ENCODE results near the gene TAGLN2. TPM values are rescaled to one million over a fixed set of nuclear protein-coding genes. Genes with fewer than 3 reads are reported as not detected.

Gene TAGLN2
- polyA plus RNA-seq, 3 donors: 658 to 1,259 (median 918) TPM

DNA sequence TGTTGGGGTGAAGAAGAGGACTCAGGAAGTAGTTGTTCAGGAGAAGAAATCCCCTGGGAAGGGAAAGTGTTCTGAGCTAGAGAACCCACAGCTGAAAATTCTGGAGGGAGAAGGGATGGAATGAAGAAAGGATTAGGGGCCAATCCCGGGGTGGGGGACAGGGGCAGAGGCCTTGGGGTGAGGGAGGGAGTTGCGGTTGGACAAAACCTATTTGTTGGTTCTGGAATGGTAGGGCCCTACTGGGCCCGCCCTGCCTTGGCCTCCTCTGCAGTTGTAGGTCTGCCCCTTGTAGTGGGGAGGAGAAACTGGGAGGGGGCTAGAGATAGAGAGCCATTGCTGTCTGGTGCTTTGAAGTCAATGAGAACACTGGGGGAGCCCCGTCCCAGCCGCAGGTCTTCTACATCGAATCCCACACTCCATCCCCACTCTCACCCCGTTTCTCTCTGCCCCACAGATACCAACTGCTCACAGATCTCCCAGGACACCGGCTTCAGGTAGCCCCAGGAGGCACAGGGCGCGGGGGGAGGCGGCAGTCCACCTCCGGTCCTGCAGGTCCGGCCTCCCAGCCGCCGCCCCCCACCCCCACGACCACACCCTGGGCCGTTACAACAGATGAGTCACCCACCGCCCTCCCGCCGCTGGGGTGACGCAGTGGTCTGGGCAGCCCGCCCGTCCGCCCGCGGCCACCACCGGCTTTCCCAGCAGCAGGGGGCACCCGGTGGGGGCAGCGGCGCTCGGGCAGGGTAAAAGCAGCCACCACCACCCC is 1.1 kb downstream of the TAGLN2 start:
- intact Hi-C loops (cut with micrococcal nuclease): loop anchor here in 1 of 2 donors (10.0 kb wide), 1 partner anchor 421 kb away; the partner anchor contains the start of genes COPA and NCSTN
- no peaks in the 10 kb centered on the region for H3K27me3 ChIP-seq (ENCODE audit: control insufficient read depth in 2 of 2, insufficient read depth in 2 of 2, low read length in 2 of 2)
- peak overlapping the region; percentile 78 for H3K4me2 ChIP-seq (replicated peaks; ENCODE audit: extremely low read depth, low read length, poor library complexity, severe bottlenecking)
- H3K27ac Mint-ChIP-seq: peak overlapping the region; percentile 97 to 100 (median 100)
- H3K4me1 ChIP-seq (ENCODE audit: control insufficient read depth in 1 of 2, insufficient read depth in 2 of 2, low read length in 2 of 2): peaks cover 39 to 43% of the 10 kb centered on the region in 2 donors
- H3K36me3 Mint-ChIP-seq: peaks cover 31 to 37% of the 10 kb centered on the region in 2 donors
- H3K36me3 ChIP-seq (replicated peaks in 1 of 2; ENCODE audit: control insufficient read depth in 1 of 2, insufficient read depth in 2 of 2, low read length in 2 of 2): peaks cover 16 to 18% of the 10 kb centered on the region in 2 donors
- peak overlapping the region; percentile 95 to 99 for H3K27ac ChIP-seq (ENCODE audit: low read depth in 1 of 2, low read length in 2 of 2)
- peak overlapping the region; percentile 96 to 97 for H3K4me3 Mint-ChIP-seq
- H3K9me3 ChIP-seq (replicated peaks in 1 of 2; ENCODE audit: control insufficient read depth in 1 of 2, insufficient read depth in 1 of 2, low read length in 2 of 2): no peaks in the 10 kb centered on the region
- peaks cover 35% of the 10 kb centered on the region for H4K20me1 ChIP-seq (ENCODE audit: insufficient read depth, low read length)
- DNase-seq: peak; percentile 85 to 94 (median 91)
- H2AFZ ChIP-seq (ENCODE audit: insufficient read depth, low read depth, low read length, poor library complexity, severe bottlenecking): no peak overlapping the region
- WGBS (ENCODE audit: insufficient coverage): 0% methylated on average over 29 of the region's 31 CpGs
- H3K9ac ChIP-seq (ENCODE audit: insufficient read depth, low read length, poor library complexity, severe bottlenecking): peak overlapping the region; percentile 100
- H3K27me3 Mint-ChIP-seq (ENCODE audit: low read depth in 3 of 3): peaks cover 5 to 18% (median 11%) of the 10 kb centered on the region in 3 donors
- TF ChIP-seq, protein P1, sequence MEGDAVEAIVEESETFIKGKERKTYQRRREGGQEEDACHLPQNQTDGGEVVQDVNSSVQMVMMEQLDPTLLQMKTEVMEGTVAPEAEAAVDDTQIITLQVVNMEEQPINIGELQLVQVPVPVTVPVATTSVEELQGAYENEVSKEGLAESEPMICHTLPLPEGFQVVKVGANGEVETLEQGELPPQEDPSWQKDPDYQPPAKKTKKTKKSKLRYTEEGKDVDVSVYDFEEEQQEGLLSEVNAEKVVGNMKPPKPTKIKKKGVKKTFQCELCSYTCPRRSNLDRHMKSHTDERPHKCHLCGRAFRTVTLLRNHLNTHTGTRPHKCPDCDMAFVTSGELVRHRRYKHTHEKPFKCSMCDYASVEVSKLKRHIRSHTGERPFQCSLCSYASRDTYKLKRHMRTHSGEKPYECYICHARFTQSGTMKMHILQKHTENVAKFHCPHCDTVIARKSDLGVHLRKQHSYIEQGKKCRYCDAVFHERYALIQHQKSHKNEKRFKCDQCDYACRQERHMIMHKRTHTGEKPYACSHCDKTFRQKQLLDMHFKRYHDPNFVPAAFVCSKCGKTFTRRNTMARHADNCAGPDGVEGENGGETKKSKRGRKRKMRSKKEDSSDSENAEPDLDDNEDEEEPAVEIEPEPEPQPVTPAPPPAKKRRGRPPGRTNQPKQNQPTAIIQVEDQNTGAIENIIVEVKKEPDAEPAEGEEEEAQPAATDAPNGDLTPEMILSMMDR (IDR thresholded peaks at IDR 0.05): no peak
- peak overlapping the region; percentile 76 to 96 (median 94) for H3K4me3 ChIP-seq (replicated peaks in 1 of 3; ENCODE audit: low read depth in 2 of 3, low read length in 3 of 3)
- peaks cover 68% of the 10 kb centered on the region for H3K79me2 ChIP-seq (ENCODE audit: insufficient read depth, low read length)
- peaks cover 0 to 3% (median 0%) of the 10 kb centered on the region in 7 donors for H3K9me3 Mint-ChIP-seq
- peaks cover 42% of the 10 kb centered on the region for H3K4me1 Mint-ChIP-seq

GRCh38 chr1:159923203-159924024 is 1.9 kb downstream of the TAGLN2 start:
- Histone ChIP-seq H3K79me2 (ENCODE audit: insufficient read depth, low read length) (peaks cover 71% of the 10 kb centered on the region), H3K9ac (ENCODE audit: insufficient read depth, low read length, poor library complexity, severe bottlenecking) (peak overlapping the region; percentile 100), H4K20me1 (ENCODE audit: insufficient read depth, low read length) (peaks cover 42% of the 10 kb centered on the region), H3K9me3 (replicated peaks in 1 of 2; ENCODE audit: control insufficient read depth in 1 of 2, insufficient read depth in 1 of 2, low read length in 2 of 2) (no peaks in the 10 kb centered on the region), H3K27me3 (ENCODE audit: control insufficient read depth in 2 of 2, insufficient read depth in 2 of 2, low read length in 2 of 2) (no peaks in the 10 kb centered on the region), H3K4me1 (ENCODE audit: control insufficient read depth in 1 of 2, insufficient read depth in 2 of 2, low read length in 2 of 2) (peaks cover 39 to 43% of the 10 kb centered on the region in 2 donors), H2AFZ (ENCODE audit: insufficient read depth, low read depth, low read length, poor library complexity, severe bottlenecking) (no peak overlapping the region), H3K4me3 (replicated peaks in 1 of 3; ENCODE audit: low read depth in 2 of 3, low read length in 3 of 3) (peak overlapping the region; percentile 76 to 96 (median 94)), H3K27ac (ENCODE audit: low read depth in 1 of 2, low read length in 2 of 2) (peak overlapping the region; percentile 95 to 99), H3K4me2 (replicated peaks; ENCODE audit: extremely low read depth, low read length, poor library complexity, severe bottlenecking) (peak overlapping the region; percentile 78), H3K36me3 (replicated peaks in 1 of 2; ENCODE audit: control insufficient read depth in 1 of 2, insufficient read depth in 2 of 2, low read length in 2 of 2) (peaks cover 24 to 26% of the 10 kb centered on the region in 2 donors)
- Mint-ChIP-seq H3K4me1 (peaks cover 42% of the 10 kb centered on the region), H3K27ac (peak overlapping the region; percentile 97 to 100 (median 100)), H3K27me3 (ENCODE audit: low read depth in 3 of 3) (peaks cover 5 to 18% (median 7%) of the 10 kb centered on the region in 3 donors), H3K9me3 (peaks cover 0 to 3% (median 0%) of the 10 kb centered on the region in 7 donors), H3K4me3 (peak overlapping the region; percentile 96 to 97), H3K36me3 (peaks cover 38 to 45% of the 10 kb centered on the region in 2 donors)
- 0% methylated on average over 10 of the region's 20 CpGs for WGBS (ENCODE audit: insufficient coverage)
- TF ChIP-seq, protein P1 (IDR thresholded peaks at IDR 0.05): no peak
- intact Hi-C loops (cut with micrococcal nuclease): loop anchor here in 1 of 2 donors (10.0 kb wide), 1 partner anchor 421 kb away; the partner anchor contains the start of genes COPA and NCSTN
- DNase-seq: peak; percentile 96 to 99 (median 98)

Measured in CD14-positive monocyte (primary cell).